GM19463 (cell line): Measurements from ENCODE around the gene JUNB.

ENCODE experiments used
- ATAC-seq: cut with Tn5 transposase; IDR thresholded peaks from one replicate; pipeline ENCODE4 v1.9.1; 2021; ENCODE audit warnings: mild to moderate bottlenecking, moderate library complexity; ENCODE audit not compliant: unreplicated experiment

JUNB gene

DNA sequence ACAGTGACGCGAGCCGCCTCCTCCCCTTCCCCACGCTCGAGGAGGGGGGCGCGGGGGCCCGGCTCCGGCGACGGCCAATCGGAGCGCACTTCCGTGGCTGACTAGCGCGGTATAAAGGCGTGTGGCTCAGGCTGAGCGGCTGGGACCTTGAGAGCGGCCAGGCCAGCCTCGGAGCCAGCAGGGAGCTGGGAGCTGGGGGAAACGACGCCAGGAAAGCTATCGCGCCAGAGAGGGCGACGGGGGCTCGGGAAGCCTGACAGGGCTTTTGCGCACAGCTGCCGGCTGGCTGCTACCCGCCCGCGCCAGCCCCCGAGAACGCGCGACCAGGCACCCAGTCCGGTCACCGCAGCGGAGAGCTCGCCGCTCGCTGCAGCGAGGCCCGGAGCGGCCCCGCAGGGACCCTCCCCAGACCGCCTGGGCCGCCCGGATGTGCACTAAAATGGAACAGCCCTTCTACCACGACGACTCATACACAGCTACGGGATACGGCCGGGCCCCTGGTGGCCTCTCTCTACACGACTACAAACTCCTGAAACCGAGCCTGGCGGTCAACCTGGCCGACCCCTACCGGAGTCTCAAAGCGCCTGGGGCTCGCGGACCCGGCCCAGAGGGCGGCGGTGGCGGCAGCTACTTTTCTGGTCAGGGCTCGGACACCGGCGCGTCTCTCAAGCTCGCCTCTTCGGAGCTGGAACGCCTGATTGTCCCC is at the start of gene JUNB:
Gene JUNB, plus strand, starts transcription at position 142 of the 706 bp plus-strand sequence. Its CDS starts 286 bp downstream, at position 428.
- peak; percentile 27 for ATAC-seq

DNA sequence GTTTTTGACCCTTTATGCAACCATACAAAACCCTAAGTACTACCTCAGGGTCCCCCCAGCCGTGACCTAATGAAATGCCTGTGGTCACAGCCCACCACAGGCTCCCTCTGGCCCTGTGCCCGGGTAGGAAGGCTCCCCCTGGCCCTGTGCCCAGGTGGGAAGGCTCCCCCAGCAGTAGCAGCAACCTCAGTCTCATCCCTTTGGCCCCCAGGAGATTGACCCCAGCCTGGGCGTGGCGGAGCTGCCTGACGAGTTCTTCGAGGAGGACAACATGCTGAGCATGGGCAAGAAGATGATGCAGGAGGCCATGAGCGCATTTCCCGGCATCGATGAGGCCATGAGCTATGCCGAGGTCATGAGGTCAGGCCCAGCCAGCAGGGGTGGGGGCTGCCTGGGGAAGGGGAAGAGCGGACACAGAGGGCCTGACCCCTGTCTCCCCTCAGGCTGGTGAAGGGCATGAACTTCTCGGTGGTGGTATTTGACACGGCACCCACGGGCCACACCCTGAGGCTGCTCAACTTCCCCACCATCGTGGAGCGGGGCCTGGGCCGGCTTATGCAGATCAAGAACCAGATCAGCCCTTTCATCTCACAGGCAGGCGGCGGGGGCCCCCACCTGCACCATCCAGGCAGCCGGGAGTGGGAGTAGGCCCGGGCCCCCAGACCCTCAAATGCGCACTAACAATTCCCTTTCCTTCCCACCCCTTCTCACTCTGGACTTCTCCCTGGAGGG is 46.0 kb upstream of the JUNB start:
- ATAC-seq, result no peak

DNA sequence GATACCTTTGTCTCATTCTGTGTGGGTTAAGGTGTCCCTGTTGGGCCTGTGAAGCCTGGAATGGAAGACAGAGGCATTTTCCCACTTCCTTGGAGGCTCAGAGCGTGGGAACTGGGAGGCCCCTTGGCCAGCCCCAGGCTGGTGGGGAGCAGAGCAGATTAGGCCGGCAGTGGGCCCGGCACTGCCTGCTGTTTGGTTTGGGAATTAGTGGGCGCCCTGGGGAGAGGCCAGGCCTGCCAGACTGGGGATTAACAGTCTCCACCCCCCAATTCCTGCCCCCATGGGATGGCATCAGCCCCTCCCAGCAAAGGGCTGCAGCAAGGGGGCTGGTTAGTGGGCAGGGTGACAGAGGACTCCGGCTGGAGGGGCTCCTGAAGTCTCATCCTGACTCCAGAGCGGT is 42.8 kb upstream of the JUNB start:
- no peak for ATAC-seq

DNA sequence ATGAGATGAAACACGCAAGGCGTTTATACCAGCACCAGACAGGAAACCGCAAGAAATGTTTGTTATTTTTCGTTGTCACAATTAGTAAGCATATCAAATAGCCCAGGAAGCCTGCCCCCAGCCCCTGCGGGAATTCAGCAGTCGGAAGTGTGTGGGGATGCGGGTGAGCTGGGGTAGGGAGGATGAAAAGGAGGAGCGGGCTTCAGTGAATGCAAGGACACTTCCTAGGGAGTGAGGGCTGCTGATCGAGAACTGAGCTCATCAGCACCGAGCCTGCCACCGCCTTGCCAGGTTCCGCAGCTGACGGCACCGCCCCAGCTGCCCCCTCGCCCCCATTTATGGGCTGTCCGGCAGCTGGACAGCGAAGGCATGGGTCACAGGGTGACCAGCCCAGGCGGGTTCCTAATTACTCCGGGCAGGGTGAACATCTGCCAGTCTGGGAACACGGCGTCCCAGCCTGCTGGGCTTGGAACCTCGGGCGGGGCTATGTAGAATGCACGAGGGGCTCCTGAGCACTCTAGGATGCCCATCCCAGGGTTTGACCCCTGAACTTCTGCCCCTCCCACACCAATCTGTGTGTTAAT is 41.3 kb upstream of the JUNB start:
- ATAC-seq, result no peak

DNA sequence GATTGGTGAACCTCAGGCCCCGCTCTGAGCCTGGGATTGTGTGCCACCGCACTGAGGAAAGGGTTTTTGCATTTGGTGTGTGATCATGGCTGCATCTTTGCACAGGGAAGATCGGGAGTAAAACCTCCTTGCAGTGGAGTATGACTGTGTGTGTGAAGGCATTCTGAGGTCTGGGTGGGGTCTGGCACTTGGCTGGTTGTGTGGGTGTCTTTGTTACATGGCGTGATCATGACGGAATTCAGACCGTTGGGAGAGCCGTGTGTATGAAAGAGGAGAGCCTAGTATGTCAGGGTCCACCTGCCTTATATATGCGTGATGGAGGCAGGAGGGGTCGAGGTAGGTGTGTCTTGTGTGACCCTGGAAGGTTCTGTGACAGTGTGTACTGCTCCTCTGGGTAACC is 40.4 kb upstream of the JUNB start:
- ATAC-seq, result no peak

DNA sequence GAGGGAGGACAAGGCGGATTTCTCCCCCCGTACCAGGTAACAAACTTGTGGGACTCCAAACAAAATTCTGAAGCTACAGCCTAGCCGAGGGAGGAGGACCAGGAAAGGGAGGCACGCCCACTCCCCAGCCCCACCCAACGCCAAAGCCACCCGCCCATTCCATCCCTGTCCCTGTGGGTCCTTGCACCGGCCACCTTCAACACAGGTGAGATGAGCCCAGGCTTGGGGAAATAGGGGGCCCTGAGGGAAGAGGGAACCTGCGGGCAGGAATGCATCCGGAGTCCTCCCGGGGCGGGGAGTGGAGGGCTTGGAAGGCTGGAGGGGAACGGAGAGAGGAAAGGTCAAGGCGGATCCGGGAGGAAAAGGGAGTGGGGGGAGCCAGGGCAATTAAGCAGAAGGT is 39.7 kb upstream of the JUNB start, which contains the start of gene BEST2:
Gene BEST2, plus strand, starts transcription at position 157 of the 400 bp plus-strand sequence. CDS start 802 bp downstream, outside the sequence.
- ATAC-seq, result no peak

DNA sequence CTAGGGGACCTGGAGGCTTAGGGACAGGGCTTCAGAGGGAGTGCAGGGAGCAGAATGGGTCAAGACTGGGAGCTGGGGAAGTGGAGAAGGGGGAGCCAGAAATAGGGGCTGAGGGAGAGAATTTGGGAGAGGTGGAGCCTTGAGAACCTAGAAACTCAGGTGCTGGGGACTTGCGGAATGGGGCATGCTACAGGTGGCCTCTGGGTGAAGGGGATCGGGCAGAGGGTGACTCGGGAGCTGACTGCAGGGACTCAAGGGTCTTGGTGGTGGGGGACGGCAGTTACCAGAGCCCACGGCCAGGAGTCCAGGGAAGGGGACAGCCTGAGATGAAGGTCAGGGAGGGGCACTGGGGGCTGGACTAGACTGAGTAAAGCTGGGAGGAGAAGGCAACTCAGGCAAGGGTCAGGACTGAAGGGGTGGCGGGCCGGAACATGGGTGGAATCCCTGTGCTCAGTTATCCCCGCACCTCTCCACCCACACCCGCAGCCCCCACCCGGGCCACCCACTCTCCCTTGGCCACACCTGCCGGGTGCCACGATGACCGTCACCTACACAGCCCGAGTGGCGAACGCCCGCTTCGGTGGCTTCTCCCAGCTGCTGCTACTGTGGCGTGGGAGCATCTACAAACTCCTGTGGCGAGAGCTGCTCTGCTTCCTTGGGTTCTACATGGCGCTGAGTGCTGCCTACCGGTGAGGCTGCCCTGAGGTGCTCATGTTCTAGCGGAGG is 39.1 kb upstream of the JUNB start:
- ATAC-seq, result no peak

DNA sequence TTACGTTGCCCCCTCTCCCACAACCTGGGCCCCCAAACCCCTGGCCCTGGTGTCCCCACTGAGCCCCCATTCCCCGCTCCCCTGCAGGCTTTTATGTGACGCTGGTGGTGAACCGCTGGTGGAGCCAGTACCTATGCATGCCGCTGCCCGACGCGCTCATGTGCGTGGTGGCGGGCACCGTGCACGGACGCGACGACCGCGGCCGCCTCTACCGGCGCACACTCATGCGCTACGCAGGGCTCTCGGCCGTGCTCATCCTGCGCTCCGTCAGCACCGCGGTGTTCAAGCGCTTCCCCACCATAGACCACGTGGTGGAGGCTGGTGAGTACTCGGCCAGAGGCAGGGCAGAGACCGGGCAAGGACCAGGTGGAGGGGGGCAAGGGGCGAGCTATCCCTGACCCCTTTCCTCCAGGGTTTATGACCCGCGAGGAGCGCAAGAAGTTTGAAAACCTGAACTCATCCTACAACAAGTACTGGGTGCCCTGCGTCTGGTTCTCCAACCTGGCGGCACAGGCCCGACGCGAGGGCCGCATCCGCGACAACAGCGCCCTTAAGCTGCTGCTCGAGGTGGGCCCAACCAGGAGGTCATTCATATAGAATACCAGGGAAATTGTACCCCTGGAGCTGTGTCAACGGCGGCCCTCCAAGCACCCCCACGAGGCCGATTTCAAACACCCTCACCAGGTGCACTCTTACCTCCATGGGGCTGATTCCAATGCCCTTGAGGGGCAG is 36.7 kb upstream of the JUNB start:
- no peak for ATAC-seq

DNA sequence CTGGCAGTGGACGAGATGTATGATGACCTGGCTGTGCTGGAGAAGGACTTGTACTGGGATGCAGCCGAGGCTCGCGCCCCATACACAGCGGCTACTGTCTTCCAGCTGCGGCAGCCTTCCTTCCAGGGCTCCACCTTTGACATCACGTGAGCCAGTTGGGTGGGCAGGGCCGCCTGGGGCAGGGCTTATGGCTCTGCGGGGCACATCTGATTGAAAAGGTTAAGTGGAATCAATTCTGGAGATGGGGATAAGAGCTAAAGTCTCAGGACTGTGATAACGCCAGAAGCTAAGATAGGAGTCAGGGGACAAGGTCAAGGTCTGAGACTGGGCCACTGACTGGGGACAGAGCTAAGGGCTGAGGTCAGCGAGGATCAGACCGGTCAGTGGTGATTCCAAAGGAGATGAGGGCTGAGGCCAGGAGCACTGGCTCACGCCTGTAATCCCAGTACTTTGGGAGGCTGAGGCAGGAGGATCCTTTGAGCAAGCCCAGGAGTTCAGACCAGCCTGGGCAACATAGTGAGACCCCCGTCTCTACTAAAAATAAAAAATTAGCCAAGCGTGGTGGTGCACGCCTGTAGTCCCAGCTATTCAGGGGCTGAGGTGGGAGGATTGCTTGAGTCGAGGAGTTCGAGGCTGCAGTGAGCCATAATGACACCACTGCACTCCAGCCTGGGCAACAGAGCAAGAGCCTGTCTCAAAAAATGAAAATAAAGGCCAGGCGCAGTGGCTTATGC is 35.0 kb upstream of the JUNB start:
- ATAC-seq, result no peak

DNA sequence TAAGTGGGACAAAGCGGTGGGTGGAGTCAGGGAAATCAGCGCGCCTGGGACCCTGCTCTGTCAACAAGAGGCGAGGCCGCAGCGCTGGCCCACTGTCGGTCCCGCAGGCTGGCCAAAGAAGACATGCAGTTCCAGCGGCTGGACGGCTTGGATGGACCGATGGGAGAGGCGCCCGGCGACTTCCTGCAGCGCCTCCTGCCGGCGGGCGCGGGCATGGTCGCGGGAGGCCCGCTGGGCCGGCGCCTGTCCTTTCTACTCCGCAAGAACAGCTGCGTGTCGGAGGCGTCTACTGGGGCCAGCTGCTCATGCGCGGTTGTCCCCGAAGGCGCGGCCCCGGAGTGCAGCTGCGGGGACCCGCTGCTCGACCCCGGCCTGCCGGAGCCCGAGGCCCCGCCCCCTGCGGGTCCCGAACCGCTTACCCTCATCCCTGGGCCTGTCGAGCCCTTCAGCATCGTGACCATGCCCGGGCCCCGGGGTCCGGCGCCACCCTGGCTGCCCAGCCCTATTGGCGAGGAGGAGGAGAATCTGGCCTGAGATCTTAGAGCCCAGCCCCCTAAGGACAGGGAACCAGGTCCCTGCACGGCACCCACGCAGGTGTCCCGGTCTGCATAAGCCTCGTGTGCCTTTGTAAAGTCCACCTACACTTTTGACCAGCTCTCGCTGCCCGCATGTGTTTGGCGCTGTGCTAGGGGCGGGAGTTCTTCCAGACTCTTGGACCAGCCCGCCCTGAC is 33.6 kb upstream of the JUNB start:
- ATAC-seq, result no peak

DNA sequence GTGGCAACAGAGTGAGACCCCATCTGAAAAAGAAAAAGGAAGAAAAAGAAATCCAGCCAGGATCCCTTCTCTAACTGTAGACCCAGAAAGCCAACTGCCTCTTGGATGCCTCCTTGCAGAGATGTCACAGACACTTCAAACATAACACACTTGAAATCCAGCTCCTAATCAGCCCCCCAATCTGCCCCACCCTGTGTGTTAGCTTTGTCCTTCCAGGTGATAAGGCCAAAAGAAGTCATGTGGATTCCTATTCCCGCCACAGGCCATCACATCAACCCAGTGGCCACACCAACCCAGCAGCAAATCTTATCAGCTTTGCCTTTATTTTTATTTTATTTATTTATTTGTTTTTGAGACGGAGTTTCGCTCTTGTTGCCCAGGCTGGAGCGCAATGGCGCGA is 31.6 kb upstream of the JUNB start:
- no peak for ATAC-seq

DNA sequence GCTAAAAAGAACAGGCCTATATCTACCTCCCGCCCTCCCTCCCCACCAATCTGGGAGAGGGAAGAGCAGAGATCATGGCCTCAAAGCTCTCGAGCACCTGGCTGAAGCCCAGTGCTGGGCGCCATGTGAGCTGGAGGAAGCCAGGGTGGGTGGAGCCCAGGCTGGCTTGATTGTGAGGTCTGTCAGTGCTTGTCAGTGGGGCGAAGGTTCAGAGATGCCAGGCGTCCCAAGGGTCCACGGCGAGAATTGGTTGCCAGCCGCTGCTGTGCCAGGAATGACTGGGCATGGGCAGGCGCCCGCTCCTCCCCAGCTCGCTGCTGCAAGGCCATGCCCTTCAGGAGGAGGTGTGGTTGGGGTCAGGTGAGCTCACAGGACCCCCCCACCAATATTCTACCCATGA is 28.2 kb upstream of the JUNB start:
- ATAC-seq, result no peak

DNA sequence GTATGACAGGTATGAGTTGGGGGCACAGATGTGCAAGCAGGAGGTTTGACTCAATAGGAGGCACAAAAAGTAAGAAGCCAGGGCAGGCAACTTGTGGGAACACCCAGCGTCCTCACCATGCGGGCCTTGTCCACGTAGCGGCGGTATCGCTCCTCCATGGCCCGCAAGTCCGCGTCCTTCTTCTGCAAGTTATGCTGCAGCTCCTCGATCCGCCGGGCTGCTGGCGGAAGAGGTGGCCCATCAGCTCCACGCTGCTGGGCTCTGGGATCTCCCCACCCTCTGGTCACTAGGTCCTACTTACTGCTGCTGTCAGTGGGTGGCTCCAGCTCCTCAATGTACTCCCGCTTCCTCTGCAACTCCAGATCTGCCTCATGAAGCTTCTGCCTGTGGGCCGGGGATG is 26.6 kb upstream of the JUNB start:
- no peak for ATAC-seq

DNA sequence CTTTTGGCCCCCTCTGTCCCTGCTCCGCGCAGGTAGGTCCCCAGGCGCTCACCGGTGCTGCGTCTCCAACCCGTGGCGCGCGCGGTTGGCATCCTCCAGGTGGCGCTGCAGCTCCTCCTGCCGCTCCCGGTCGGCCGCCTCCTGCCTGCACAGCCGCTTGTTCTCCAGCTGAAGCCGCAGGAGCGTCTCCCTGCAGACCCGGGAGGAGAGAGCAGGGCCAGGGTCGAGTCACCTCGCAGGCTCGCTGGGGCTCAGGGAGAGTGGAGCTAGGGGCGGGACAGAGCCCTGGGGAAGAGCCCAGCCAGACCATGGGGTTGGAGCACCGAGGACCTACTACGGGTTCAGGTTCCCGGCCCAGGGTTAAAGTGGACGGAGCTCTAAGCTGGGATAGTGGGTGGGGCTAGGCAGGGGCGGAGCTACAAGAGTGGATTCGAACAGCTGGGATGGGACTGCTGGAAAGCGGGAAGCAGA is 25.2 kb upstream of the JUNB start:
- ATAC-seq, result peak; percentile 42

DNA sequence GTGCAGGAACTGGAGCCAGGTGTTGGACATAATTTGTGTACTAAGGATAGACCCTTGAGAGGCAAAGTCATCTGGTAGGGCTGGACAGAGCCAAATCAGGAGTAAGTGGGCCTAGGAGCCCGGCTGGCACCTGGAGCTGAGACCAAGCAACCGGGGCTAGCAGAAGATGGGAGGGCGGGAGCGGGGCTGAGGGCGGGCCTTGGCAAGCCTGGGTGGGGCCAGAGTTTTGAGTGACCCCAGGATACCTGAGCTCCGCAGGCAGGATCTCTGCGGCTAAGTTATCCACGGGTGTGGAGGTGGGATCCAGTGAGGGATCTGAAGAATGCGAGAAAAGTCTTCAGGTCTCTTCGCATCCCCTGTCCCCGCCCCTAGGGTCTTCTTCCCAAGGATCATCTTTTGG is 24.1 kb upstream of the JUNB start:
- ATAC-seq, result no peak

DNA sequence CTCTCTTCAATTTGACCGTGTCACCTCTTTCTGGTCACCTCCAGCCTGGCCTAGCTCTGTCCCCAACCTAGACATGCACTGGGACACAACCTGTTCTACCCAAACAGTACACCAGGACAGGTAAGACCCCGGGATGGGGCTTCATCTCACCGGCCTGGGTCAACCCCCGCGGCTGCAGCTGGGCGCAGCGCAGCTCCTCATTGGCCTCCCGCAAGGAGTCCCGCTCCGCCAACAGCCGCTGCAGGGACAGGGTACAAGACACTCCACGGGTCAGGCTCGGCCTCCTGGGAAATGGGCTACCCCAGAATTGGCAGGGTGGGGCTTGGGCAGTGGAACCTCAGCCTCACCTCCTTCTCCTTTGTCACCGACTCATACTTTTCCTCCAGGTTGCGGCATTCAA is 23.6 kb upstream of the JUNB start:
- no peak for ATAC-seq

DNA sequence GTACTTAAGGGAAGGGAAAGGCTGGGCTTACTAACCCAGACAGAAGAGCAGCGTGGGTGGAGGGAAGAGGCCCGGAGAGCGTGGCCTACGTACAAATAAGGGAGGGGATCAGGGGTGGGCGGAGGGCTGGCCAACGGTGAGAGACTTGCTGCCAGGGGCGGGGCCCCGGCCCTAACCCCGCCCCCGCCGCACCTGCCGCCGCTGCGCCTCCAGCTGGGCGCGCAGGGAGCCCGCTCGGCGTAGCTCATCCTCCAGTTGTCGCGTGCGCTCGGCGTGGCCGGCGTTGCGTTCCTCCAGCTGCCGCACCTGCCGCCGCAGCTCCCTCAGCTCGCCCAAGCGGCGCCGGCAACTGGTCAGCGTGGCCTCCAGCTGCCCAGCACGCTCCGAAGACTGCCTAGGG is 21.6 kb upstream of the JUNB start:
- ATAC-seq, result no peak

DNA sequence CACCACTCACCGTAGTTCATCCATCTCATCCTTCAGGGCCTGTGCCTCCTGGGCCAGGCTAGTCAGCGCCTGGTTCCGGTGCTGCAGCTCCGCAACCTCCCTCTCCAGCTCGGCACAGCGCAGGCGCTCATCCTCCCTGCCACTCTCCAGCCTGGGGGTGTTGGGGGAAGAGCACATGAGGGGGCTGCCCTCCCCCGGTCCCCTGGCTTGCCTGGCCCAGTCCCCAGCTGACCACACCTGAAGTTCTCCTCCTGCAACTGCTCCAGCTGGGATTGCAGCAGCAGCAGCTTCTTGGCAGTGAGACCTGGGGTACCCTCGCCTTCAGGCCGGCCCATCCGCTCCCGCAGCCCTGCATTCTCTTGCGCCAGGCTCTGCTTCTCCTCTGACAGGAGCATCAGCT is 20.4 kb upstream of the JUNB start:
- no peak for ATAC-seq

DNA sequence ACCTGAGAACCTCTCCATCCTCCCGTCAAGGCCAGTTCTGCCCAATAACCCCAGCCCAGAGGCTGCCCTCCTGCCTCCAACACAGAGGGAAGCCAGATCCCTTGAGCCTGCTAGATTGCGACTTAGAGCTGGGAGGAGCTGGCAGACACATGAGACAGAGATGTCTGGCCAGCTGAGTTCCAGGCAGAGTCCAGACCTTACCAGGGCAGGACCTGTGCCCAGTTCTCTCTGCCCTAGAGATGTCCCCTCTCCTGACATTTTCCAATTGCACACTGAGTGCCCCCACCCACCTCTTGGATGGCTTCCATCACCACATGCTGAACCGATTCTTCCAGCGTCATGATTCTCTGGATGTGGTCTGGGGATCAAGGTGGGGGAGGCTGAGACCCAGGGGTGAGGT is 19.0 kb upstream of the JUNB start:
- no peak for ATAC-seq
